C4-2B (cell line): ENCODE measurements around the gene AFDN.

Source experiments
- ZFX ChIP-seq: fragments of 450-650 bp; IDR thresholded peaks from 2 replicates; pipeline ENCODE4 v1.6.1; 2017
- TF ChIP-seq, protein P1 (sequence below): fragments of 450-650 bp; conservative IDR thresholded peaks from 2 replicates; pipeline ENCODE4 v1.5.1; 2017; ENCODE audit warnings: mild to moderate bottlenecking

DNA sequence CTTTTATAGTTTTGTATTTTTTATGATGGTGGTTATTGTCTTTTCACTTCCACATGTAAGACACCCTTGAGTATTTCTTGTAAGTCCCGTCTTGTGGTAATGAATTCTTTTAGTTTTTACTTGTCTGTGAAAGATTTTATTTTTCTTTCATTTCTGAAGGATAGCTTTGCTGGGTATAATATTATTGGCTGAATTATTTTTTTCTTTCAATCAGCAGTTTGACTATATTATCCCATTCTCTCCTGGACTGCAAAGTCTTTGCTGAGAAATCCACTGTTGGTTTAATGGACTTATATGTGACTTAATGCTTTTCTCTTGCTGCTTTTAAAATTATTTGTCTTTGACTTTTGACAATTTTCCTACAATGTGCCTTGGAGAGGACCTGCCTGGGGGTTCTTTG, 184.6 kb downstream of the AFDN start:
- TF ChIP-seq, protein P1, sequence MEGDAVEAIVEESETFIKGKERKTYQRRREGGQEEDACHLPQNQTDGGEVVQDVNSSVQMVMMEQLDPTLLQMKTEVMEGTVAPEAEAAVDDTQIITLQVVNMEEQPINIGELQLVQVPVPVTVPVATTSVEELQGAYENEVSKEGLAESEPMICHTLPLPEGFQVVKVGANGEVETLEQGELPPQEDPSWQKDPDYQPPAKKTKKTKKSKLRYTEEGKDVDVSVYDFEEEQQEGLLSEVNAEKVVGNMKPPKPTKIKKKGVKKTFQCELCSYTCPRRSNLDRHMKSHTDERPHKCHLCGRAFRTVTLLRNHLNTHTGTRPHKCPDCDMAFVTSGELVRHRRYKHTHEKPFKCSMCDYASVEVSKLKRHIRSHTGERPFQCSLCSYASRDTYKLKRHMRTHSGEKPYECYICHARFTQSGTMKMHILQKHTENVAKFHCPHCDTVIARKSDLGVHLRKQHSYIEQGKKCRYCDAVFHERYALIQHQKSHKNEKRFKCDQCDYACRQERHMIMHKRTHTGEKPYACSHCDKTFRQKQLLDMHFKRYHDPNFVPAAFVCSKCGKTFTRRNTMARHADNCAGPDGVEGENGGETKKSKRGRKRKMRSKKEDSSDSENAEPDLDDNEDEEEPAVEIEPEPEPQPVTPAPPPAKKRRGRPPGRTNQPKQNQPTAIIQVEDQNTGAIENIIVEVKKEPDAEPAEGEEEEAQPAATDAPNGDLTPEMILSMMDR, result no peak
- TF ChIP-seq ZFX, result no peak
